Ovary (tissue), 9 donors: Measurements from ENCODE around the gene SLC7A7. TPM values are rescaled to one million over a fixed set of nuclear protein-coding genes. Genes with fewer than 3 reads are reported as not detected.

Experiments
- DNase-seq, 5 donors: peaks; one replicate each; pipeline ENCODE4 v3.0.0-alpha.2; 2019 to 2020
- H3K27ac ChIP-seq, 2 donors: fragments of 200-600 bp; one replicate each; pipeline versions ENCODE4 v1.5.1 to v1.8.0; 2019 to 2022
- H3K27me3 ChIP-seq: fragments of 200-600 bp; one replicate; pipeline ENCODE4 v1.8.0; 2022
- H3K36me3 ChIP-seq: fragments of 200-600 bp; sonication (generic); one replicate; pipeline ENCODE4 v1.5.1; 2019
- H3K4me1 ChIP-seq: one replicate; pipeline ENCODE4 v1.8.1; 2013; ENCODE audit warnings: mild to moderate bottlenecking, moderate library complexity; ENCODE audit not compliant: insufficient read depth
- H3K4me3 ChIP-seq: fragments of 200-600 bp; sonication (generic); one replicate; pipeline ENCODE4 v1.5.1; 2017
- H3K9me3 ChIP-seq, 2 donors: fragments of 200-600 bp in 1 of 2; sonication (generic) in 1 of 2; one replicate each; pipeline versions ENCODE4 v1.5.1 to v1.8.1; 2013 to 2019; ENCODE audit warnings: mild to moderate bottlenecking in 1 of 2, moderate library complexity in 1 of 2
- CTCF ChIP-seq, 3 donors: fragments of 450-650 bp in 2 of 3; fragments of 200-600 bp in 1 of 3; IDR thresholded peaks; one replicate each; pipeline versions ENCODE4 v1.5.1 to v1.8.0; 2016 to 2022; ENCODE audit warnings: antibody characterized with exemption in 3 of 3, mild to moderate bottlenecking in 1 of 3
- EP300 ChIP-seq: sonication (generic); formaldehyde crosslinking; IDR thresholded peaks from one replicate; pipeline ENCODE4 v1.6.1; 2017; ENCODE audit warnings: antibody characterized with exemption
- POLR2A ChIP-seq: fragments of 450-650 bp; IDR thresholded peaks from one replicate; pipeline ENCODE4 v1.6.1; 2017; ENCODE audit warnings: antibody characterized with exemption, mild to moderate bottlenecking, moderate library complexity
- WGBS, 3 donors: extraction: QIAGEN DNeasy Blood & Tissue Kit in 1 of 3; methylation state at CpG; one replicate each; pipeline versions ENCODE4 v1.1.5 to v1.1.7; 2013 to 2017; 5-methylcytosine and 5-hydroxymethylcytosine counted together
- intact Hi-C, 4 donors: fragments of 100-400 bp; cut with DNase I; formaldehyde crosslinking; loops; one replicate each; pipeline versions ENCODE4 v1.11.0 to v1.15.1; 2022 to 2023
- polyA plus RNA-seq, 2 donors: library from polyadenylated mRNA; stranded (reverse); fragments of 200-250 nt in 1 of 2; fragments of 350-450 nt in 1 of 2; fragmentation: Illumina TruSeq in 1 of 2; extraction: RNeasy Lipid Tissue Mini Kit (QIAGEN cat#74804) in 1 of 2; gene quantifications; one replicate each; pipeline ENCODE4 v1.2.3, GENCODE V29; 2013 to 2014
- total RNA-seq, 7 donors: library from RNA; depleted of rRNA in 2 of 7; stranded (reverse); fragments of >200 nt in 2 of 7; fragmentation: NEBNext Ultra II Directional in 3 of 7; extraction: Animal tissue kit (Norgen Biotek cat#: 25700) in 3 of 7; gene quantifications; one replicate each; pipeline versions ENCODE4 v1.1.0 to v1.2.4, GENCODE V29; 2016 to 2023
- donor health status: DM: no; HTN: no; CAD: no; lungs with moderate emphysema.
- donor health status: DM: no; HTN: no; CAD: no.
- donor health status: Bipolar disorder and iron deficiency.
- donor health status: DM: yes; HTN: yes; CAD: no.
- donor health status: DM: no; HTN: no; CAD: no.
- donor health status: DM: yes; HTN: yes; CAD: no.

The SLC7A7 gene
- total and polyA plus RNA-seq, 9 donors, result 0.91 to 25.0 (median 5.1) TPM

GRCh38 chr14:22752422-22752821, 62.8 kb downstream of the SLC7A7 start:
- no peaks in the 10 kb centered on the region for H3K4me1 ChIP-seq
- no peak overlapping the region for H3K27ac ChIP-seq
- WGBS, 3 donors, result 83 to 87% (median 85%) methylated on average over 8 of the region's 8 CpGs
- no peaks in the 10 kb centered on the region for H3K9me3 ChIP-seq
- no peak for DNase-seq
- intact Hi-C loops, result no loop called here
- TF ChIP-seq CTCF (IDR thresholded peaks at IDR 0.05) (no peak), POLR2A (no peak), EP300 (no peak)
- H3K4me3 ChIP-seq, result no peak overlapping the region
- no peaks in the 10 kb centered on the region for H3K27me3 ChIP-seq
- no peaks in the 10 kb centered on the region for H3K36me3 ChIP-seq

- Histone ChIP-seq H3K4me3 (no peak overlapping the region), H3K27me3 (no peaks in the 10 kb centered on the region), H3K27ac (no peak overlapping the region), H3K4me1 (no peaks in the 10 kb centered on the region), H3K36me3 (no peaks in the 10 kb centered on the region), H3K9me3 (no peaks in the 10 kb centered on the region)
- intact Hi-C loops, result no loop called here
- WGBS, 3 donors, result 17 to 30% (median 17%) methylated on average over 4 of the region's 4 CpGs
- no peak for TF ChIP-seq EP300
- TF ChIP-seq POLR2A, result no peak
- TF ChIP-seq CTCF (IDR thresholded peaks at IDR 0.05), result no peak
- no peak for DNase-seq
These were observed 66.6 kb downstream of the SLC7A7 start for GRCh38 chr14:22748631-22749068.

- no peaks in the 10 kb centered on the region for H3K4me1 ChIP-seq
- no peak for TF ChIP-seq CTCF (IDR thresholded peaks at IDR 0.05)
- TF ChIP-seq EP300, result no peak
- H3K36me3 ChIP-seq, result no peaks in the 10 kb centered on the region
- no peak overlapping the region for H3K4me3 ChIP-seq
- no peaks in the 10 kb centered on the region for H3K9me3 ChIP-seq
- H3K27ac ChIP-seq, result no peak overlapping the region
- WGBS, 3 donors, result 66 to 69% (median 66%) methylated on average over 4 of the region's 4 CpGs
- DNase-seq, result no peak
- H3K27me3 ChIP-seq, result no peaks in the 10 kb centered on the region
- intact Hi-C loops, result no loop called here
These were observed 67.0 kb downstream of the SLC7A7 start for GRCh38 chr14:22748206-22748605.

- no peak for DNase-seq
- 70 to 82% (median 78%) methylated on average over 4 of the region's 4 CpGs for WGBS, 3 donors
- Histone ChIP-seq H3K4me1 (no peaks in the 10 kb centered on the region), H3K4me3 (no peak overlapping the region), H3K27me3 (no peaks in the 10 kb centered on the region), H3K9me3 (no peaks in the 10 kb centered on the region), H3K36me3 (no peaks in the 10 kb centered on the region), H3K27ac (no peak overlapping the region)
- no peak for TF ChIP-seq EP300
- no peak for TF ChIP-seq CTCF (IDR thresholded peaks at IDR 0.05)
- no peak for TF ChIP-seq POLR2A
- intact Hi-C loops, result no loop called here
These were observed 67.5 kb downstream of the SLC7A7 start for GRCh38 chr14:22747769-22748168.

GRCh38 chr14:22740020-22740419, 75.2 kb downstream of the SLC7A7 start:
- H3K27ac ChIP-seq, result no peak overlapping the region
- H3K36me3 ChIP-seq, result no peaks in the 10 kb centered on the region
- DNase-seq, result no peak
- no peaks in the 10 kb centered on the region for H3K9me3 ChIP-seq
- no peaks in the 10 kb centered on the region for H3K4me1 ChIP-seq
- WGBS, 3 donors, result 77 to 79% (median 77%) methylated on average over 3 of the region's 3 CpGs
- no peaks in the 10 kb centered on the region for H3K27me3 ChIP-seq
- H3K4me3 ChIP-seq, result no peak overlapping the region
- intact Hi-C loops, result no loop called here
- TF ChIP-seq POLR2A (no peak), CTCF (IDR thresholded peaks at IDR 0.05) (no peak), EP300 (no peak)
